NCI-H2107 (cell line): Measurements from ENCODE around the gene NAALADL1.

Experiments used
- DNase-seq: peaks from one replicate; lab custom pipeline; 2025; lab: John Stamatoyannopoulos, UW

NAALADL1 gene

GRCh38 chr11:65058419-65059054 is at the start of gene NAALADL1:
Gene NAALADL1, minus strand, starts transcription at chr11:65058553. Its CDS starts 32 bp downstream, at chr11:65058521.
- no peak for DNase-seq

GRCh38 chr11:65107751-65108468 is 49.6 kb upstream of the NAALADL1 start:
- no peak for DNase-seq

- no peak for DNase-seq
These were observed 48.7 kb upstream of the NAALADL1 start for GRCh38 chr11:65107078-65107477.

- no peak for DNase-seq
These were observed 46.3 kb upstream of the NAALADL1 start for GRCh38 chr11:65104628-65105027.

GRCh38 chr11:65103476-65103875 is 45.1 kb upstream of the NAALADL1 start:
- no peak for DNase-seq

- no peak for DNase-seq
These were observed 44.1 kb upstream of the NAALADL1 start for GRCh38 chr11:65102142-65103095.

GRCh38 chr11:65100674-65101350 is 42.5 kb upstream of the NAALADL1 start:
- no peak for DNase-seq

GRCh38 chr11:65096926-65097325 is 38.6 kb upstream of the NAALADL1 start:
- no peak for DNase-seq

GRCh38 chr11:65095974-65096806 is 37.8 kb upstream of the NAALADL1 start, which contains the start of gene VPS51:
Gene VPS51, plus strand, starts transcription at chr11:65096214. Its CDS starts 37 bp downstream, at chr11:65096251.
- DNase-seq: peak; percentile 69

- DNase-seq: no peak
These were observed 37.1 kb upstream of the NAALADL1 start for GRCh38 chr11:65095427-65095826.

- DNase-seq: no peak
These were observed 32.3 kb upstream of the NAALADL1 start for GRCh38 chr11:65090628-65091027.

- no peak for DNase-seq
These were observed 31.3 kb upstream of the NAALADL1 start for GRCh38 chr11:65089621-65090020.

- DNase-seq: no peak
These were observed 29.5 kb upstream of the NAALADL1 start for GRCh38 chr11:65087827-65088226.

GRCh38 chr11:65087216-65087615 is 28.9 kb upstream of the NAALADL1 start:
- DNase-seq: no peak

- DNase-seq: no peak
These were observed 28.5 kb upstream of the NAALADL1 start for GRCh38 chr11:65086809-65087208.

- DNase-seq: no peak
These were observed 27.1 kb upstream of the NAALADL1 start for GRCh38 chr11:65085446-65085845.

- DNase-seq: no peak
These were observed 26.4 kb upstream of the NAALADL1 start for GRCh38 chr11:65084598-65085375.

- DNase-seq: peak; percentile 95
These were observed 25.7 kb upstream of the NAALADL1 start, which contains the start of the genes CDCA5 and ZFPL1 for GRCh38 chr11:65083834-65084597. Gene CDCA5, minus strand, starts transcription at chr11:65084040. Its CDS starts 62 bp downstream, at chr11:65083978. Gene ZFPL1, plus strand, starts transcription at chr11:65084222. Its CDS starts 477 bp downstream, at chr11:65084699.
